ENCODE measurements around the gene LBX1.

GRCh38 chr10:101224060-101224909, 5.0 kb downstream of the LBX1 start:
- TF ChIP-seq GATA2 (IDR thresholded peaks at IDR 0.05; ENCODE audit: low read depth, low read length) (no peak), GATA3 (IDR thresholded peaks at IDR 0.05; ENCODE audit: low read depth, low read length) (no peak)
